ENCODE results near the gene SPDYE5.

SPDYE5 gene

DNA sequence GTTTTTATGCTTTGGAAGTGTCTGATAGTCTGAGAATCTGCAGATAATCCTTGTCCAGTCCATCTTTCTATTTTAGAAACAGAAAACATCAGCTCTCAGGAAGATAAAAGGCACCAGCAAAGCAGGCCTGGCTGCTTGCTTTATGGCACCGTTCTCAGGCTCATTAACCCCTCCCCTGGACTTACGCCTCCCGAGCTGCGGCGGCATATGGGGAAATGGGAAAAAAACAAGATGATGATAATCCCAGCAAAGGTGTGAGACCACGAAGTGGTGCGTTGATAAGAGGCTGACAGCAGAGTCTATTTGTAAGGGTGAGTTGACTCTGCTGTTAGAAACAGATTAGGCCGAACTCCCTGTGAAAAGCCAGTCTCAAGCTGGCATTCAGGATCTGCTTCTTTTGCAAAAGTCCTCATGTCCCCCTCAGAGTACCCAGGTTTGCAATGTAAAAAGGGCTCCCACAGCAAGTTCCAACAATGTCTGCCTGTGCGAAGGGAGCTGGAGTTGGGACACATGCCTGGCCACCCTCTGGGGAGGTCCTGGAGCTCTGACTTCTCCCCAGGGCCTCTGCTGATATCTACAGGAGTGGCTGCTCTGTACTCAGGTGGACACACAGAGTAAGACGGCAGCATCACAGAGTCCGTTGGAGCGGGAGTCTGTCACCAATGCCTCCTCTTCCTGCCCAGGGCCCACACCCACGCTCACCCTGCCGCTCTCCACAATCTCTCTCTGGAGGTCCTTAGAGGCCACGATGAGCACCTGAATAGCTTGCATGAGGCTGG is 54.3 kb downstream of the SPDYE5 start:
- TF ChIP-seq, protein P1, sequence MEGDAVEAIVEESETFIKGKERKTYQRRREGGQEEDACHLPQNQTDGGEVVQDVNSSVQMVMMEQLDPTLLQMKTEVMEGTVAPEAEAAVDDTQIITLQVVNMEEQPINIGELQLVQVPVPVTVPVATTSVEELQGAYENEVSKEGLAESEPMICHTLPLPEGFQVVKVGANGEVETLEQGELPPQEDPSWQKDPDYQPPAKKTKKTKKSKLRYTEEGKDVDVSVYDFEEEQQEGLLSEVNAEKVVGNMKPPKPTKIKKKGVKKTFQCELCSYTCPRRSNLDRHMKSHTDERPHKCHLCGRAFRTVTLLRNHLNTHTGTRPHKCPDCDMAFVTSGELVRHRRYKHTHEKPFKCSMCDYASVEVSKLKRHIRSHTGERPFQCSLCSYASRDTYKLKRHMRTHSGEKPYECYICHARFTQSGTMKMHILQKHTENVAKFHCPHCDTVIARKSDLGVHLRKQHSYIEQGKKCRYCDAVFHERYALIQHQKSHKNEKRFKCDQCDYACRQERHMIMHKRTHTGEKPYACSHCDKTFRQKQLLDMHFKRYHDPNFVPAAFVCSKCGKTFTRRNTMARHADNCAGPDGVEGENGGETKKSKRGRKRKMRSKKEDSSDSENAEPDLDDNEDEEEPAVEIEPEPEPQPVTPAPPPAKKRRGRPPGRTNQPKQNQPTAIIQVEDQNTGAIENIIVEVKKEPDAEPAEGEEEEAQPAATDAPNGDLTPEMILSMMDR (IDR thresholded peaks at IDR 0.05; ENCODE audit: insufficient read depth, low read depth, low read length, missing control alignments): no peak
- no peak for DNase-seq (ENCODE audit: low read depth)
- H3K4me3 ChIP-seq (ENCODE audit: low read depth, low read length): no peak overlapping the region

Measured in GM12865 (cell line).